ENCODE measurements around the gene TMPRSS2.

GRCh38 chr21:41506611-41507520 is 1.1 kb downstream of the TMPRSS2 start:
- TF ChIP-seq CTCF (tag by site-specific recombination; IDR thresholded peaks at IDR 0.05), result no peak
- TF ChIP-seq ZBTB26 (tag by site-specific recombination; optimal IDR thresholded peaks at IDR 0.05), result no peak
- no peak for TF ChIP-seq ZEB2 (tag by site-specific recombination; IDR thresholded peaks at IDR 0.05)
- TF ChIP-seq ZNF670 (tag by site-specific recombination; IDR thresholded peaks at IDR 0.05; ENCODE audit: low read depth), result no peak
- TF ChIP-seq REST (tag by site-specific recombination; IDR thresholded peaks at IDR 0.05), result no peak
- TF ChIP-seq, protein P1, sequence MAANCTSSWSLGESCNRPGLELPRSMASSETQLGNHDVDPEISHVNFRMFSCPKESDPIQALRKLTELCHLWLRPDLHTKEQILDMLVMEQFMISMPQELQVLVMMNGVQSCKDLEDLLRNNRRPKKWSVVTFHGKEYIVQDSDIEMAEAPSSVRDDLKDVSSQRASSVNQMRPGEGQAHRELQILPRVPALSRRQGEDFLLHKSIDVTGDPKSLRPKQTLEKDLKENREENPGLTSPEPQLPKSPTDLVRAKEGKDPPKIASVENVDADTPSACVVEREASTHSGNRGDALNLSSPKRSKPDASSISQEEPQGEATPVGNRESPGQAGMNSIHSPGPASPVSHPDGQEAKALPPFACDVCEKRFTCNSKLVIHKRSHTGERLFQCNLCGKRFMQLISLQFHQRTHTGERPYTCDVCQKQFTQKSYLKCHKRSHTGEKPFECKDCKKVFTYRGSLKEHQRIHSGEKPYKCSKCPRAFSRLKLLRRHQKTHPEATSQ (tag by site-specific recombination; IDR thresholded peaks at IDR 0.05), result no peak
- no peak for TF ChIP-seq ZNF280D (tag by site-specific recombination; IDR thresholded peaks at IDR 0.05)
- TF ChIP-seq WT1 (tag by site-specific recombination; IDR thresholded peaks at IDR 0.05), result no peak
- TF ChIP-seq, protein P2, sequence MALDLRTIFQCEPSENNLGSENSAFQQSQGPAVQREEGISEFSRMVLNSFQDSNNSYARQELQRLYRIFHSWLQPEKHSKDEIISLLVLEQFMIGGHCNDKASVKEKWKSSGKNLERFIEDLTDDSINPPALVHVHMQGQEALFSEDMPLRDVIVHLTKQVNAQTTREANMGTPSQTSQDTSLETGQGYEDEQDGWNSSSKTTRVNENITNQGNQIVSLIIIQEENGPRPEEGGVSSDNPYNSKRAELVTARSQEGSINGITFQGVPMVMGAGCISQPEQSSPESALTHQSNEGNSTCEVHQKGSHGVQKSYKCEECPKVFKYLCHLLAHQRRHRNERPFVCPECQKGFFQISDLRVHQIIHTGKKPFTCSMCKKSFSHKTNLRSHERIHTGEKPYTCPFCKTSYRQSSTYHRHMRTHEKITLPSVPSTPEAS (tag by site-specific recombination; IDR thresholded peaks at IDR 0.05), result no peak
- no peak for TF ChIP-seq ZNF311 (tag by site-specific recombination; IDR thresholded peaks at IDR 0.05; ENCODE audit: borderline replicate concordance)
- TF ChIP-seq ZNF623 (tag by site-specific recombination; IDR thresholded peaks at IDR 0.05), result no peak

All from HEK293 (cell line).